ENCODE measurements around the gene REXO4.

Gene REXO4

GRCh38 chr9:133449760-133450159 is 31.9 kb upstream of the REXO4 start:
- no peak for TF ChIP-seq CTCF (conservative IDR thresholded peaks at IDR 0.05; ENCODE audit: control insufficient read depth, insufficient read depth, low read depth, low read length)
- DNase-seq (ENCODE audit: low read depth), result no peak
- H3K4me3 ChIP-seq (ENCODE audit: control insufficient read depth, low read depth, low read length), result no peak overlapping the region

GRCh38 chr9:133448487-133448972 is 30.7 kb upstream of the REXO4 start:
- no peak for TF ChIP-seq CTCF (conservative IDR thresholded peaks at IDR 0.05; ENCODE audit: control insufficient read depth, insufficient read depth, low read depth, low read length)
- H3K4me3 ChIP-seq (ENCODE audit: control insufficient read depth, low read depth, low read length), result no peak overlapping the region
- DNase-seq (ENCODE audit: low read depth), result no peak

GRCh38 chr9:133445293-133445969 is 27.6 kb upstream of the REXO4 start:
- TF ChIP-seq CTCF (conservative IDR thresholded peaks at IDR 0.05; ENCODE audit: control insufficient read depth, insufficient read depth, low read depth, low read length), result no peak
- DNase-seq (ENCODE audit: low read depth), result no peak
- no peak overlapping the region for H3K4me3 ChIP-seq (ENCODE audit: control insufficient read depth, low read depth, low read length)

GRCh38 chr9:133443982-133444381 is 26.2 kb upstream of the REXO4 start:
- DNase-seq (ENCODE audit: low read depth), result no peak
- H3K4me3 ChIP-seq (ENCODE audit: control insufficient read depth, low read depth, low read length), result no peak overlapping the region
- no peak for TF ChIP-seq CTCF (conservative IDR thresholded peaks at IDR 0.05; ENCODE audit: control insufficient read depth, insufficient read depth, low read depth, low read length)

GRCh38 chr9:133443248-133443647 is 25.4 kb upstream of the REXO4 start:
- no peak for DNase-seq (ENCODE audit: low read depth)
- no peak for TF ChIP-seq CTCF (conservative IDR thresholded peaks at IDR 0.05; ENCODE audit: control insufficient read depth, insufficient read depth, low read depth, low read length)
- no peak overlapping the region for H3K4me3 ChIP-seq (ENCODE audit: control insufficient read depth, low read depth, low read length)

- TF ChIP-seq CTCF (conservative IDR thresholded peaks at IDR 0.05; ENCODE audit: control insufficient read depth, insufficient read depth, low read depth, low read length), result no peak
- no peak overlapping the region for H3K4me3 ChIP-seq (ENCODE audit: control insufficient read depth, low read depth, low read length)
- DNase-seq (ENCODE audit: low read depth), result no peak
These were observed 23.8 kb upstream of the REXO4 start for GRCh38 chr9:133441571-133441970.

Data from fibroblast of mammary gland (primary cell).